ENCODE results near the gene CYP19A1. TPM values are rescaled to one million over a fixed set of nuclear protein-coding genes. Genes with fewer than 3 reads are reported as not detected.

Gene CYP19A1
- total RNA-seq, 1 experiment from 2014 or later: 0.94 TPM

GRCh38 chr15:51341366-51342226 is 3.2 kb upstream of the CYP19A1 start, which contains the start of gene GLDN:
TSS of gene GLDN (plus strand) at chr15:51341655. CDS start at chr15:51341685, 30 bp downstream.
- Histone ChIP-seq H3K36me3 (ENCODE audit: low read depth) (no peaks in the 10 kb centered on the region), H3K27ac (no peak within 1 kb of the TSS), H3K4me3 (no peak within 1 kb of the TSS), H4K20me1 (ENCODE audit: insufficient read depth) (no peaks in the 10 kb centered on the region), H3K4me1 (replicated peaks; ENCODE audit: insufficient read depth) (no peaks in the 10 kb centered on the region), H2AFZ (no peak within 1 kb of the TSS), H3K9me2 (ENCODE audit: insufficient read depth) (no peaks in the 10 kb centered on the region), H3K79me2 (ENCODE audit: low read depth) (no peaks in the 10 kb centered on the region), H3F3A (ENCODE audit: insufficient read depth, low read depth) (no peaks in the 10 kb centered on the region), H3K9me3 (ENCODE audit: insufficient read depth, low read depth) (no peaks in the 10 kb centered on the region), H3K4me2 (no peak within 1 kb of the TSS; the same call in 1 of the 2 replicates), H3K27me3 (ENCODE audit: insufficient read depth, low read depth) (no peaks in the 10 kb centered on the region)
- intact Hi-C loops (cut with micrococcal nuclease; ENCODE audit: unreplicated experiment): no loop called here
- DNase-seq: peak in 1 of 2 experiments; percentile 20
- TF ChIP-seq CTCF (conservative IDR thresholded peaks at IDR 0.05): no peak
- TF ChIP-seq EZH2 (IDR thresholded peaks at IDR 0.05; ENCODE audit: low read depth): no peak
- CTCF ChIA-PET: no interaction called here
- POLR2A ChIA-PET (ENCODE audit: unreplicated experiment): no interaction called here
- no TSS peak for BruUV-seq (replicated peaks)

- Histone ChIP-seq H3K4me2 (no peak overlapping the region), H3K4me3 (no peak overlapping the region), H3K9me3 (ENCODE audit: insufficient read depth, low read depth) (no peaks in the 10 kb centered on the region), H3F3A (ENCODE audit: insufficient read depth, low read depth) (no peaks in the 10 kb centered on the region), H3K27me3 (ENCODE audit: insufficient read depth, low read depth) (no peaks in the 10 kb centered on the region; the same call in 1 of the 2 replicates), H2AFZ (no peak overlapping the region), H3K4me1 (replicated peaks; ENCODE audit: insufficient read depth) (no peaks in the 10 kb centered on the region), H3K36me3 (ENCODE audit: low read depth) (no peaks in the 10 kb centered on the region), H3K27ac (no peak overlapping the region), H3K9me2 (ENCODE audit: insufficient read depth) (no peaks in the 10 kb centered on the region), H4K20me1 (ENCODE audit: insufficient read depth) (no peaks in the 10 kb centered on the region), H3K79me2 (ENCODE audit: low read depth) (no peaks in the 10 kb centered on the region)
- DNase-seq: no peak
- CTCF ChIA-PET: no interaction called here
- POLR2A ChIA-PET (ENCODE audit: unreplicated experiment): no interaction called here
- no peak for TF ChIP-seq CTCF (conservative IDR thresholded peaks at IDR 0.05)
- TF ChIP-seq EZH2 (IDR thresholded peaks at IDR 0.05; ENCODE audit: low read depth): no peak
- no TSS peak for BruUV-seq (replicated peaks)
- intact Hi-C loops (cut with micrococcal nuclease; ENCODE audit: unreplicated experiment): no loop called here
Observed at GRCh38 chr15:51335538-51336410, 2.6 kb downstream of the CYP19A1 start.

GRCh38 chr15:51335087-51335486 is 3.3 kb downstream of the CYP19A1 start:
- Histone ChIP-seq H3K36me3 (ENCODE audit: low read depth) (no peaks in the 10 kb centered on the region), H3K9me2 (ENCODE audit: insufficient read depth) (no peaks in the 10 kb centered on the region), H3K4me3 (no peak overlapping the region), H3F3A (ENCODE audit: insufficient read depth, low read depth) (no peaks in the 10 kb centered on the region), H2AFZ (no peak overlapping the region), H3K4me1 (replicated peaks; ENCODE audit: insufficient read depth) (no peaks in the 10 kb centered on the region), H4K20me1 (ENCODE audit: insufficient read depth) (no peaks in the 10 kb centered on the region), H3K27ac (no peak overlapping the region), H3K27me3 (ENCODE audit: insufficient read depth, low read depth) (no peaks in the 10 kb centered on the region; the same call in 1 of the 2 replicates), H3K79me2 (ENCODE audit: low read depth) (no peaks in the 10 kb centered on the region), H3K9me3 (ENCODE audit: insufficient read depth, low read depth) (no peaks in the 10 kb centered on the region), H3K4me2 (no peak overlapping the region)
- TF ChIP-seq CTCF (conservative IDR thresholded peaks at IDR 0.05) (no peak), EZH2 (IDR thresholded peaks at IDR 0.05; ENCODE audit: low read depth) (no peak)
- intact Hi-C loops (cut with micrococcal nuclease; ENCODE audit: unreplicated experiment): no loop called here
- BruUV-seq (replicated peaks): no TSS peak
- POLR2A ChIA-PET (ENCODE audit: unreplicated experiment): no interaction called here
- no peak for DNase-seq
- CTCF ChIA-PET: no interaction called here

All from PC-9 (cell line).